Lower lobe of right lung (tissue), 2 donors: ENCODE measurements around the gene SLC2A5. TPM values are rescaled to one million over a fixed set of nuclear protein-coding genes. Genes with fewer than 3 reads are reported as not detected.

ENCODE experiments used
- ATAC-seq, 2 donors: fragments of 200-7000 bp; cut with Tn5 transposase; one replicate each; pipeline ENCODE4 v1.9.1; 2020 to 2022; ENCODE audit warnings: mild to moderate bottlenecking in 2 of 2, moderate library complexity in 2 of 2
- DNase-seq: peaks from one replicate; pipeline ENCODE4 v3.0.0-alpha.2; 2020
- H3K27ac ChIP-seq: fragments of 200-600 bp; one replicate; pipeline ENCODE4 v1.8.0; 2022
- H3K27me3 ChIP-seq: fragments of 200-600 bp; one replicate; pipeline ENCODE4 v1.8.0; 2022; ENCODE audit warnings: low read depth
- H3K36me3 ChIP-seq: fragments of 200-600 bp; one replicate; pipeline ENCODE4 v1.8.0; 2022; ENCODE audit warnings: mild to moderate bottlenecking
- H3K4me1 ChIP-seq: fragments of 200-600 bp; one replicate; pipeline ENCODE4 v1.8.0; 2022
- H3K4me3 ChIP-seq: fragments of 200-600 bp; one replicate; pipeline ENCODE4 v1.8.0; 2022; ENCODE audit warnings: mild to moderate bottlenecking
- H3K9me3 ChIP-seq: fragments of 200-600 bp; one replicate; pipeline ENCODE4 v1.8.0; 2022
- intact Hi-C: fragments of 100-400 bp; cut with DNase I; formaldehyde crosslinking; loops from one replicate; pipeline ENCODE4 v1.11.0; 2022
- total RNA-seq: library from RNA; stranded (reverse); fragmentation: NEBNext Ultra II Directional; extraction: Animal tissue kit (Norgen Biotek cat#: 25700); gene quantifications from one replicate; pipeline ENCODE4 v1.2.1, GENCODE V29; 2021
- TF ChIP-seq, protein P1 (sequence below): fragments of 200-600 bp; IDR thresholded peaks from one replicate; pipeline ENCODE4 v1.8.0; 2022; ENCODE audit warnings: antibody characterized with exemption, mild to moderate bottlenecking
- donor health status: DM: no; HTN: yes; CAD: no; lungs with severe emphysema.

SLC2A5 gene
- total RNA-seq, 1 donor from 2014 or later = 1.7 TPM

DNA sequence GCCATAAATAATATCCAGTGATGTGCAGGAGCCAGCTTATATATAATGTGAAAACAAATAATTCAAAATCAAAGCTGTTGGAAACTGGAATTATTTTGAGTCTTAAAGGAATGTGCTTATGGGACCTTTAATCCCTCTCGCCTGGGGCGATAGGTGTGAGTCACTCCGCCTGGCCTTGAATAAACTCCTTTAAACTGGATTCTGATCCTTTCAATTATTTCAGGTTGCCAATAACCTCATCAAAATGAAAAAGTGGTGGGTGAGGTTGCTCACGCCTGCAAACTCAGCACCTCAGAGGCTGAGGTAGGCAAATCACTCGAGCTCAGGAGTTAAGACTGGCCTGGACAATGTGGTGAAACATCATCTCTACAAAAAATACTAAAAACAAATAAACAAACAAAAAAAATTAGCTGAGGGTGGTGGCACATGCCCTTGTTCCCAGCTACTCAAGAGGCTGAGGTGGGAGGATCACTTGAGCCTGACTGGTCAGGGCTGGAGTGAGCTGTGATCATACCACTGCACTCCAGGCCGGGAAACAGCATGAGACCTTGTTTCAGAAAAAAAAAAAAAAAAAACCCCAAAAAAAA, 11.4 kb upstream of the SLC2A5 start:
- DNase-seq (no peak), ATAC-seq (peak; percentile 35 to 57)
- H3K9me3 ChIP-seq = no peaks in the 10 kb centered on the region
- peaks cover 11% of the 10 kb centered on the region for H3K27me3 ChIP-seq
- H3K4me3 ChIP-seq = no peak overlapping the region
- H3K36me3 ChIP-seq = no peaks in the 10 kb centered on the region
- H3K4me1 ChIP-seq = peaks cover 23% of the 10 kb centered on the region
- H3K27ac ChIP-seq = no peak overlapping the region
- TF ChIP-seq, protein P1, sequence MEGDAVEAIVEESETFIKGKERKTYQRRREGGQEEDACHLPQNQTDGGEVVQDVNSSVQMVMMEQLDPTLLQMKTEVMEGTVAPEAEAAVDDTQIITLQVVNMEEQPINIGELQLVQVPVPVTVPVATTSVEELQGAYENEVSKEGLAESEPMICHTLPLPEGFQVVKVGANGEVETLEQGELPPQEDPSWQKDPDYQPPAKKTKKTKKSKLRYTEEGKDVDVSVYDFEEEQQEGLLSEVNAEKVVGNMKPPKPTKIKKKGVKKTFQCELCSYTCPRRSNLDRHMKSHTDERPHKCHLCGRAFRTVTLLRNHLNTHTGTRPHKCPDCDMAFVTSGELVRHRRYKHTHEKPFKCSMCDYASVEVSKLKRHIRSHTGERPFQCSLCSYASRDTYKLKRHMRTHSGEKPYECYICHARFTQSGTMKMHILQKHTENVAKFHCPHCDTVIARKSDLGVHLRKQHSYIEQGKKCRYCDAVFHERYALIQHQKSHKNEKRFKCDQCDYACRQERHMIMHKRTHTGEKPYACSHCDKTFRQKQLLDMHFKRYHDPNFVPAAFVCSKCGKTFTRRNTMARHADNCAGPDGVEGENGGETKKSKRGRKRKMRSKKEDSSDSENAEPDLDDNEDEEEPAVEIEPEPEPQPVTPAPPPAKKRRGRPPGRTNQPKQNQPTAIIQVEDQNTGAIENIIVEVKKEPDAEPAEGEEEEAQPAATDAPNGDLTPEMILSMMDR = no peak
- intact Hi-C loops = no loop called here

- Histone ChIP-seq H3K4me1 (peaks cover 17% of the 10 kb centered on the region), H3K27ac (no peak overlapping the region), H3K36me3 (no peaks in the 10 kb centered on the region), H3K27me3 (peaks cover 11% of the 10 kb centered on the region), H3K4me3 (no peak overlapping the region), H3K9me3 (no peaks in the 10 kb centered on the region)
- ATAC-seq (no peak), DNase-seq (no peak)
- TF ChIP-seq, protein P1 = no peak
- intact Hi-C loops = no loop called here
Measured at GRCh38 chr1:9079988-9080704, 10.7 kb upstream of the SLC2A5 start.

GRCh38 chr1:9078752-9079500, 9.5 kb upstream of the SLC2A5 start:
- ATAC-seq = peak; percentile 36 to 39
- intact Hi-C loops = no loop called here
- Histone ChIP-seq H3K36me3 (no peaks in the 10 kb centered on the region), H3K4me1 (peaks cover 13% of the 10 kb centered on the region), H3K27me3 (peaks cover 11% of the 10 kb centered on the region), H3K27ac (no peak overlapping the region), H3K9me3 (no peaks in the 10 kb centered on the region), H3K4me3 (no peak overlapping the region)
- TF ChIP-seq, protein P1 = no peak
- no peak for DNase-seq

DNA sequence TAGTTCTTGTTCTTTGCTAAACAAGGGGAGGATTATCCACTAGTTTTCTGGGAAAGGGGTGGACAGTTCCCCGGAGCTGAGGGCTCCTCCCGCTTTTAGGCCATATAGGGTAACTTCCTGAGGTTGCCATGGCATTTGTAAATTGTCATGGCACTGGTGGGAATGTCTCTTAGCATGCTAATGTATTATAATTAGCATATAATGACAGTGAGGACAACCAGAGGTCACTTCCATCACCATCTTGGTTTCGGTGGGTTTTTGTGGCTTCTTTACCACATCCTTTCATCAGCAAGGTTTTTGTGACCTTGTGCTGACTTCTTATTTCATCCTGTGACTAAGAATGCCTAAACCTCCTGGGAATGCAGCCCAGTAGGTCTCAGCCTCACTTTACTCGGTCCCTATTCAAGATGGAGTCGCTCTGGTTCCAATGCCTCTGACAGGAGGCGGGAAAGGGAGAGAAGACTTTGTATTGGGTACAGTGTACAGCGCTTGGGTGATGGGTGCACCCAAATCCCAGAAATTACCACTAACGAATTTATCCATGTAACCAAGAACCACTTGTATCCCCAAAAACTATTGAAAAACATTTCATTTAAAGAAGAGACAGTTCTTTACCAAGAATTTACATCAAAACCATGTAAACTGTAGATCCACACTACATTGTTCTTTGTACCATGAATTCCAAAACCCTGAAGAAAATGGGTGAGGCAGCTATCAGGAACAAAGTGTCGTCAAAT, 8.7 kb upstream of the SLC2A5 start:
- no peak for DNase-seq
- no peak overlapping the region for H3K4me3 ChIP-seq
- TF ChIP-seq, protein P1 = no peak

DNA sequence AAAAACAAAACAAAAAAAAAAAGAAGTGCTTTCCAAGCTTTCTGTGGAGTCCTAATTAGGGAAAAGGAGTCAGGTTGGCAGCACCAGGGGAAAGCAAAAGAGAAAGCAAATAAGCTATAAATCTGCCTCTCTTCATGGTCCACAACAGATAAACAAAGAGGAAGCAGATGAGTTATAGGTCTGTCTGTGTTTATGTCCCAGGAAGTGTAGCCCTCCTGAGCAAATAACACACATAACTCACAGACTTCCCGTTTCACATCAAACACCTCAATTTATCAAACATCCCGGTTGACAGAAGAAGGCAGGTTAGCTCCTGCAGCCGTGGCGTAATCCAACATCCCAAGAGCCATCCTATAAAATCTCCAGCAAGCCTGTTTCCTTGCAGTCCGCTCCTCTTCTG, 5.6 kb upstream of the SLC2A5 start:
- peaks cover 4% of the 10 kb centered on the region for H3K4me1 ChIP-seq
- TF ChIP-seq, protein P1 = no peak
- DNase-seq = no peak
- peaks cover 7% of the 10 kb centered on the region for H3K27me3 ChIP-seq
- no peaks in the 10 kb centered on the region for H3K36me3 ChIP-seq
- H3K4me3 ChIP-seq = no peak overlapping the region
- intact Hi-C loops = no loop called here
- peak in 1 of 2 donors; percentile 26 for ATAC-seq
- H3K9me3 ChIP-seq = no peaks in the 10 kb centered on the region
- H3K27ac ChIP-seq = no peak overlapping the region

More for the DNA sequence above, 8.7 kb upstream of the SLC2A5 start:
- no peaks in the 10 kb centered on the region for H3K36me3 ChIP-seq
- no peaks in the 10 kb centered on the region for H3K9me3 ChIP-seq
- intact Hi-C loops = no loop called here
- peaks cover 11% of the 10 kb centered on the region for H3K27me3 ChIP-seq
- H3K4me1 ChIP-seq = peaks cover 10% of the 10 kb centered on the region
- no peak for ATAC-seq
- H3K27ac ChIP-seq = no peak overlapping the region
